Measurements from ENCODE around the gene SLC19A3.
"Not testable (repeated sequence)": the region's sequence is repeated elsewhere in the genome, so short reads cannot be mapped to it uniquely, and the experiment has no call there.

Gene SLC19A3

DNA sequence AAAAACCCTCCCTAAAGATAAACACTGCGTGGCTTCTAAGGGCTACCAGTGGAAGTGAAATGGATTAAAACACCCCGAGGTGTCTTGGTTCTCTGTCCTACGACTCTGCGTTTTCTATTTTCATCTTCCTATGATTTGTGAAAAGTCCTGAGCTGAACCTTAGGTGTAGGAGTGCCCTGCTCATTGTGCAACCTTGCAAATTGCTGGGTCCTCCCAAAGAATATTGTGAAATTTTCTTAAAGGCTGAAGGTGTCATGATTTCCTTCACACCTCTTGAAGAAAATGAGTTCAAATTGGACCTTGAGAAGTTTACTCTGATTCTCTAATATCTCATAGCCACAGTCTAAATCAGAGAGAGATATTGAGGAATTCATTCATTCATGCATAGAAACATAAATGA is 1.8 kb upstream of the SLC19A3 start:
- Mint-ChIP-seq H3K4me3 (no peak overlapping the region), H3K9me3 (no peaks in the 10 kb centered on the region), H3K27ac (no peak overlapping the region), H3K4me1 (ENCODE audit: low read depth) (peaks cover 3% of the 10 kb centered on the region), H3K36me3 (ENCODE audit: low read depth) (no peaks in the 10 kb centered on the region), H3K27me3 (peaks cover 35% of the 10 kb centered on the region)

GRCh38 chr2:227716501-227716900 is 1.3 kb downstream of the SLC19A3 start:
- no peak overlapping the region for H3K4me3 Mint-ChIP-seq
- peaks cover 3% of the 10 kb centered on the region for H3K4me1 Mint-ChIP-seq (ENCODE audit: low read depth)
- H3K36me3 Mint-ChIP-seq (ENCODE audit: low read depth): no peaks in the 10 kb centered on the region
- H3K27me3 Mint-ChIP-seq: peaks cover 25% of the 10 kb centered on the region
- no peak overlapping the region for H3K27ac Mint-ChIP-seq
- no peaks in the 10 kb centered on the region for H3K9me3 Mint-ChIP-seq

GRCh38 chr2:227713291-227713690 is 4.5 kb downstream of the SLC19A3 start:
- H3K27me3 Mint-ChIP-seq: peaks cover 19% of the 10 kb centered on the region
- H3K9me3 Mint-ChIP-seq: no peaks in the 10 kb centered on the region
- H3K36me3 Mint-ChIP-seq (ENCODE audit: low read depth): no peaks in the 10 kb centered on the region
- no peak overlapping the region for H3K4me3 Mint-ChIP-seq
- H3K4me1 Mint-ChIP-seq (ENCODE audit: low read depth): peaks cover 3% of the 10 kb centered on the region
- no peak overlapping the region for H3K27ac Mint-ChIP-seq

DNA sequence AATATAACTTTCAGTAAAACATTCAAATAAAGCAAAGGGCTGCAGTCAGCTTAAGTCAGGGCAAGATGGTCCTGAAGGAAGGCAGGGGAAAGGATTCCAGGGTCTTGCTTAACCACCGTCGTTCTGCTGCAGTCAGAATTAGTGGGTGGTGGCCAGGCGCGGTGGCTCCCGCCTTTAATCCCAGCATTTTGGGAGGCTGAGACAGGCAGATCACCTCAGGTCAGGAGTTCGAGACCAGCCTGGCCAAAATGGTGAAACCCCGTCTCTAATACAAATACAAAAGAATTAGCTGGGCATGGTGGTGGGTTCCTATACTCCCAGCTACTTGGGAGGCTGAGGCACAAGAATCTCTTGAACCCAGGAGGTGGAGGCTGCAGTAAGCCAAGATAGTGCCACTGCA is 6.8 kb downstream of the SLC19A3 start:
- no peaks in the 10 kb centered on the region for H3K4me1 Mint-ChIP-seq (ENCODE audit: low read depth)
- no peak overlapping the region for H3K27ac Mint-ChIP-seq
- no peaks in the 10 kb centered on the region for H3K9me3 Mint-ChIP-seq
- H3K36me3 Mint-ChIP-seq (ENCODE audit: low read depth): no peaks in the 10 kb centered on the region
- peaks cover 7% of the 10 kb centered on the region for H3K27me3 Mint-ChIP-seq
- no peak overlapping the region for H3K4me3 Mint-ChIP-seq

GRCh38 chr2:227707390-227707789 is 10.4 kb downstream of the SLC19A3 start:
- H3K27me3 Mint-ChIP-seq: peaks cover 11% of the 10 kb centered on the region
- H3K27ac Mint-ChIP-seq: no peak overlapping the region
- H3K4me1 Mint-ChIP-seq (ENCODE audit: low read depth): no peaks in the 10 kb centered on the region
- H3K36me3 Mint-ChIP-seq (ENCODE audit: low read depth): no peaks in the 10 kb centered on the region
- H3K9me3 Mint-ChIP-seq: no peaks in the 10 kb centered on the region
- no peak overlapping the region for H3K4me3 Mint-ChIP-seq

- Mint-ChIP-seq H3K27me3 (peaks cover 11% of the 10 kb centered on the region), H3K4me3 (no peak overlapping the region), H3K4me1 (ENCODE audit: low read depth) (no peaks in the 10 kb centered on the region), H3K9me3 (no peaks in the 10 kb centered on the region), H3K27ac (no peak overlapping the region), H3K36me3 (ENCODE audit: low read depth) (no peaks in the 10 kb centered on the region)
Measured at GRCh38 chr2:227706859-227707258, 11.0 kb downstream of the SLC19A3 start.

- H3K27me3 Mint-ChIP-seq: peaks cover 15% of the 10 kb centered on the region
Measured at GRCh38 chr2:227703961-227704360, 13.9 kb downstream of the SLC19A3 start.

DNA sequence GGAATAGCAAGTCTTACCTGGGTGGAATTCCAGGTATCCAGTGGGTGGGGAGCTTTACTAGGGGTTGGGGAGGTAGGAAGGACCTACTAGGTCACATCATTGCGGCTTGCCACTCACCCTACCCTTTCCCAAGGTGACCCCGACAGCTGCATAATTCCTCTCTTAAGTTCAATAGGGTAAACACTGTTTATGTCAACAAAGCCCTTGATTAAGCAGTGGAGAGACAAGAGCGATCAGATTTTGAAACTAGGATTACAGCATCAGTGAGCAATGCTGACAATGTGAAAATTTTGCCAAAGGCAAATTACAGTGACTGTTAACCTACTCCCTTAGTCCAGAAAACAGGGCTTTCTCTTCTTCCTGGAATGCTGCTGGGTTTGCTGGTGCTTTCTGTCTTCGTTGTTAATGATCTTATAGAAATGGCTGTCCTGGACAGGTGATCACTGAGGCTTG is 14.5 kb downstream of the SLC19A3 start:
- peaks cover 15% of the 10 kb centered on the region for H3K27me3 Mint-ChIP-seq
- H3K4me1 Mint-ChIP-seq (ENCODE audit: low read depth): no peaks in the 10 kb centered on the region
- no peak overlapping the region for H3K27ac Mint-ChIP-seq
- no peak overlapping the region for H3K4me3 Mint-ChIP-seq
- H3K9me3 Mint-ChIP-seq: no peaks in the 10 kb centered on the region
- no peaks in the 10 kb centered on the region for H3K36me3 Mint-ChIP-seq (ENCODE audit: low read depth)

More at GRCh38 chr2:227703961-227704360, 13.9 kb downstream of the SLC19A3 start:
- Mint-ChIP-seq H3K27ac (no peak overlapping the region), H3K36me3 (ENCODE audit: low read depth) (no peaks in the 10 kb centered on the region), H3K4me3 (no peak overlapping the region), H3K4me1 (ENCODE audit: low read depth) (no peaks in the 10 kb centered on the region), H3K9me3 (no peaks in the 10 kb centered on the region)

DNA sequence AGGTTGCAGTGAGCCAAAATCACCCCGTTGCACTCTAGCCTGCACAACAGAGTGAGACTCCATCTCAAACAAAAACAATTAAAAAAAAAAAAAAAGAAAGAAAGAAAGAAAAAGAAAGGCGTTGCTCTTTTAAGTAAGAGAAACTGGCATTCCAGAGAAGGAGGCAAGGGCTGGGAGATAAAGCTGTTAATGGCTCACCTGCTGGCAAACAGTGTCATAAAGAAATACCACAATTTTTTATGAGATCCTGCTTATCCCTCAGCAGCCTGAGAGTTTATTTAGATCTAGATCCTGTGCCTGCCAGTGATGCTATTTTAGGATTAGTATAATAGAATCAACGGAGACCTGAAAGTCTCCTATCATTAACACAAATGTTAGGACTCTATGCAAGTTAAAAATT is 16.3 kb downstream of the SLC19A3 start:
- H3K4me1 Mint-ChIP-seq (ENCODE audit: low read depth): no peaks in the 10 kb centered on the region
- no peaks in the 10 kb centered on the region for H3K36me3 Mint-ChIP-seq (ENCODE audit: low read depth)
- H3K9me3 Mint-ChIP-seq: no peaks in the 10 kb centered on the region
- no peak overlapping the region for H3K27ac Mint-ChIP-seq
- H3K4me3 Mint-ChIP-seq: no peak overlapping the region
- H3K27me3 Mint-ChIP-seq: peaks cover 16% of the 10 kb centered on the region

- Mint-ChIP-seq H3K27ac (no peak overlapping the region), H3K9me3 (no peaks in the 10 kb centered on the region), H3K4me1 (ENCODE audit: low read depth) (no peaks in the 10 kb centered on the region), H3K27me3 (peaks cover 10% of the 10 kb centered on the region), H3K36me3 (ENCODE audit: low read depth) (no peaks in the 10 kb centered on the region), H3K4me3 (no peak overlapping the region)
Measured at GRCh38 chr2:227696990-227697679, 20.7 kb downstream of the SLC19A3 start.

- H3K27me3 Mint-ChIP-seq: peaks cover 30% of the 10 kb centered on the region
- H3K4me1 Mint-ChIP-seq (ENCODE audit: low read depth): no peaks in the 10 kb centered on the region
- H3K4me3 Mint-ChIP-seq: no peak overlapping the region
- no peaks in the 10 kb centered on the region for H3K36me3 Mint-ChIP-seq (ENCODE audit: low read depth)
- H3K9me3 Mint-ChIP-seq: no peaks in the 10 kb centered on the region
- H3K27ac Mint-ChIP-seq: no peak overlapping the region
Measured at GRCh38 chr2:227687189-227687588, 30.6 kb downstream of the SLC19A3 start.

- Mint-ChIP-seq H3K4me3 (no peak overlapping the region), H3K27ac (no peak overlapping the region), H3K36me3 (ENCODE audit: low read depth) (no peaks in the 10 kb centered on the region), H3K27me3 (peaks cover 17% of the 10 kb centered on the region), H3K9me3 (no peaks in the 10 kb centered on the region), H3K4me1 (ENCODE audit: low read depth) (no peaks in the 10 kb centered on the region)
Measured at GRCh38 chr2:227684258-227684657, 33.6 kb downstream of the SLC19A3 start.

GRCh38 chr2:227677928-227678327 is 39.9 kb downstream of the SLC19A3 start:
- H3K4me1 Mint-ChIP-seq (ENCODE audit: low read depth): no peaks in the 10 kb centered on the region
- no peaks in the 10 kb centered on the region for H3K36me3 Mint-ChIP-seq (ENCODE audit: low read depth)
- no peak overlapping the region for H3K4me3 Mint-ChIP-seq
- H3K27me3 Mint-ChIP-seq: peaks cover 6% of the 10 kb centered on the region
- H3K27ac Mint-ChIP-seq: no peak overlapping the region
- H3K9me3 Mint-ChIP-seq: no peaks in the 10 kb centered on the region

DNA sequence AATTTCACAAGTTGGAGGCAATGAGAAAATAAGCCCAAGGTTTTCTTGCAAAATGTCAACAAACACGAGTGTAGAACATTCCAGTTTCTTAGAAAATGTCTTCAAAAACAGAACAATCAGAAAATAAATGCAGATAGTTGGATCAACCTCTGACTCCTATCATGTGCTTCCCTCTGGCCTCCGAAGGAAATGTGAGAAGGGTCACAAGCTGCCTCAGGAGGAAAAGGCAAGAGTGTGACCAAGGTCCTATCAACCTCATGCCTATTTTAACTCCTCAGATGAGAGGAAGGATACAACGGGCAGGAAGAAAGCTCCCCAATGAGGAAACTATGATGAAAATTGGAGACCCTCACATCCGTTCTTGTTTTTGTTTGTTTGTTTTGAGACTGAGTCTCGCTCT is 43.3 kb downstream of the SLC19A3 start:
- H3K4me1 Mint-ChIP-seq (ENCODE audit: low read depth): no peaks in the 10 kb centered on the region
- H3K36me3 Mint-ChIP-seq (ENCODE audit: low read depth): no peaks in the 10 kb centered on the region
- peaks cover 9% of the 10 kb centered on the region for H3K27me3 Mint-ChIP-seq
- H3K9me3 Mint-ChIP-seq: no peaks in the 10 kb centered on the region
- H3K27ac Mint-ChIP-seq: no peak overlapping the region
- H3K4me3 Mint-ChIP-seq: no peak overlapping the region

DNA sequence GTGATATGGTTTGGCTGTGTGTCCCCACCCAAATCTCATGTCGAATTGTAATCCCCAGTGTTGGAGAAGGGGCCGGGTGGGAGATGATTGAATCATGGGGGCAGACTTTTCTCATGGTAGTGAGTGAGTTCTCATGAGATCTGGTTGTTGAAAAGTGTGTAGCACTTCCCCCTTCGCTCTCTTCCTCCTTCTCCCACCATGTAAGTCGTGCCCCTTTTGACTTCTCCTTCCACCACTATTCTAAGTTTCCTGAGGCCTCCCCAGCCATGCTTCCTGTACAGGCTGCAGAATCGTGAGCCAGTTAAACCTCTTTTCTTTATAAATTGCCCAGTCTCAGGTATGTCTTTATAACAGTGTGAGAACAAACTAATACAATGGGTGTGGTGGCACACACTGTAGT is 44.2 kb downstream of the SLC19A3 start:
- not testable (repeated sequence) for H3K4me1 Mint-ChIP-seq (ENCODE audit: low read depth); H3K4me3 Mint-ChIP-seq; H3K27me3 Mint-ChIP-seq

More for the DNA sequence above, 44.2 kb downstream of the SLC19A3 start:
- not testable (repeated sequence) for H3K27ac Mint-ChIP-seq; H3K36me3 Mint-ChIP-seq (ENCODE audit: low read depth); H3K9me3 Mint-ChIP-seq

Measured in stimulated activated naive CD8-positive, alpha-beta T cell treated with anti-CD3 and anti-CD28 coated beads, Interleukin-15, Interleukin-2, amounts not matched to agents 100 ng/mL and 50 ng/mL, for 24 hours (primary cell).